Muscle of leg (tissue), 11 donors: ENCODE data around the gene NELFE. TPM values are rescaled to one million over a fixed set of nuclear protein-coding genes. Genes with fewer than 3 reads are reported as not detected.
"Not testable (repeated sequence)": the region's sequence is repeated elsewhere in the genome, so short reads cannot be mapped to it uniquely, and the experiment has no call there.

Experiments
- DNase-seq: peaks from one replicate; pipeline ENCODE4 v3.0.0; 2013
- H3K27ac ChIP-seq: one replicate; pipeline ENCODE4 v1.5.1; 2013; ENCODE audit warnings: mild to moderate bottlenecking, low read length, control low read depth
- H3K27me3 ChIP-seq: one replicate; pipeline ENCODE4 v1.6.1; 2013; ENCODE audit warnings: low read length; ENCODE audit not compliant: control insufficient read depth, insufficient read depth
- H3K36me3 ChIP-seq: one replicate; pipeline ENCODE4 v1.6.1; 2013; ENCODE audit warnings: low read length; ENCODE audit not compliant: control insufficient read depth, insufficient read depth
- H3K4me1 ChIP-seq: one replicate; pipeline ENCODE4 v1.6.1; 2013; ENCODE audit warnings: low read length; ENCODE audit not compliant: control insufficient read depth, insufficient read depth
- H3K4me3 ChIP-seq: one replicate; pipeline ENCODE4 v1.5.1; 2013; ENCODE audit warnings: low read length, control low read depth
- H3K9me3 ChIP-seq: replicated peaks from 2 replicates; pipeline ENCODE4 v1.6.1; 2013; ENCODE audit warnings: low read depth, low read length; ENCODE audit not compliant: control insufficient read depth
- WGBS: methylation state at CpG from one replicate; pipeline ENCODE4 v1.1.5; 2013; ENCODE audit warnings: missing lambda C conversion rate; ENCODE audit not compliant: insufficient coverage; 5-methylcytosine and 5-hydroxymethylcytosine counted together
- polyA plus RNA-seq, 8 donors: library from polyadenylated mRNA; unstranded; fragments of 120-200 nt; gene quantifications; one replicate each; pipeline versions ENCODE4 v1.2.1 to v1.2.3, GENCODE V29; 2013; ENCODE audit warnings: inconsistent platforms in 1 of 8, low replicate concordance in 1 of 8; ENCODE audit not compliant: insufficient read length in 8 of 8, insufficient read depth in 1 of 8
- total RNA-seq: library from RNA; stranded (reverse); fragments of 120-200 nt; gene quantifications from one replicate; pipeline ENCODE4 v1.2.4, GENCODE V29; 2013

The NELFE gene
- total and polyA plus RNA-seq, 9 donors = 48.9 to 72.6 (median 68.7) TPM

GRCh38 chr6:32002546-32003268 is 43.9 kb upstream of the NELFE start:
- H3K9me3 ChIP-seq, H3K4me3 ChIP-seq, H3K27ac ChIP-seq, H3K4me1 ChIP-seq, DNase-seq, H3K36me3 ChIP-seq, H3K27me3 ChIP-seq: not testable (repeated sequence)
- WGBS = no CpG with 5 or more reads among the region's 15 CpGs

- H3K36me3 ChIP-seq, H3K4me3 ChIP-seq, DNase-seq, H3K27me3 ChIP-seq, H3K4me1 ChIP-seq, H3K27ac ChIP-seq, H3K9me3 ChIP-seq: not testable (repeated sequence)
- whole genome bisulfite sequencing = 90% methylated on average over 4 of the region's 6 CpGs
Measured at GRCh38 chr6:31996385-31996784, 37.6 kb upstream of the NELFE start.

GRCh38 chr6:31994421-31994820 is 35.6 kb upstream of the NELFE start:
- no CpG with 5 or more reads among the region's 14 CpGs for WGBS
- not testable (repeated sequence) for H3K4me1 ChIP-seq

GRCh38 chr6:31989363-31989762 is 30.6 kb upstream of the NELFE start:
- H3K4me3 ChIP-seq, H3K27me3 ChIP-seq, H3K4me1 ChIP-seq, H3K36me3 ChIP-seq, H3K27ac ChIP-seq, DNase-seq, H3K9me3 ChIP-seq: not testable (repeated sequence)
- no CpG with 5 or more reads among the region's 10 CpGs for WGBS

More at GRCh38 chr6:31994421-31994820, 35.6 kb upstream of the NELFE start:
- H3K9me3 ChIP-seq, H3K36me3 ChIP-seq, DNase-seq, H3K27ac ChIP-seq, H3K27me3 ChIP-seq, H3K4me3 ChIP-seq: not testable (repeated sequence)

GRCh38 chr6:31981744-31982143 is 23.0 kb upstream of the NELFE start, which contains the start of gene C4A:
C4A (plus strand) TSS chr6:31982057; CDS start chr6:31982108, 51 bp downstream.
- not testable (repeated sequence) for H3K4me3 ChIP-seq, H3K4me1 ChIP-seq, DNase-seq, H3K27ac ChIP-seq, H3K9me3 ChIP-seq, H3K27me3 ChIP-seq
- H3K36me3 ChIP-seq = peaks cover 14% of the 10 kb centered on the region
- no CpG with 5 or more reads among the region's 7 CpGs for WGBS

- not testable (repeated sequence) for DNase-seq, H3K9me3 ChIP-seq, H3K4me1 ChIP-seq, H3K4me3 ChIP-seq, H3K27me3 ChIP-seq, H3K27ac ChIP-seq
- no CpG with 5 or more reads among the region's 5 CpGs for WGBS
- H3K36me3 ChIP-seq = peaks cover 14% of the 10 kb centered on the region
Measured at GRCh38 chr6:31980998-31981397, 22.2 kb upstream of the NELFE start.

- H3K9me3 ChIP-seq, H3K27me3 ChIP-seq, H3K4me3 ChIP-seq, H3K27ac ChIP-seq, H3K4me1 ChIP-seq, DNase-seq: not testable (repeated sequence)
- H3K36me3 ChIP-seq = peaks cover 14% of the 10 kb centered on the region
- WGBS = no CpG with 5 or more reads among the region's 13 CpGs
Measured at GRCh38 chr6:31980195-31980876, 21.6 kb upstream of the NELFE start.

- WGBS = 85% methylated on average over 3 of the region's 3 CpGs
- H3K27me3 ChIP-seq = no peaks in the 10 kb centered on the region
- peaks cover 14% of the 10 kb centered on the region for H3K36me3 ChIP-seq
- no peak overlapping the region for H3K27ac ChIP-seq
- no peaks in the 10 kb centered on the region for H3K9me3 ChIP-seq
- no peak for DNase-seq
- no peaks in the 10 kb centered on the region for H3K4me1 ChIP-seq
- H3K4me3 ChIP-seq = no peak overlapping the region
Measured at GRCh38 chr6:31979238-31979898, 20.6 kb upstream of the NELFE start.

- Histone ChIP-seq H3K27ac (no peak overlapping the region), H3K27me3 (no peaks in the 10 kb centered on the region), H3K36me3 (peaks cover 14% of the 10 kb centered on the region), H3K4me1 (no peaks in the 10 kb centered on the region), H3K4me3 (no peak overlapping the region), H3K9me3 (no peaks in the 10 kb centered on the region)
- DNase-seq = no peak
- 90% methylated on average over 2 of the region's 5 CpGs for WGBS
Measured at GRCh38 chr6:31978831-31979230, 20.1 kb upstream of the NELFE start.

- no peak overlapping the region for H3K27ac ChIP-seq
- H3K27me3 ChIP-seq = no peaks in the 10 kb centered on the region
- H3K9me3 ChIP-seq = no peaks in the 10 kb centered on the region
- WGBS = 91% methylated on average over 6 of the region's 12 CpGs
- H3K36me3 ChIP-seq = peaks cover 14% of the 10 kb centered on the region
- no peak overlapping the region for H3K4me3 ChIP-seq
- no peak for DNase-seq
- H3K4me1 ChIP-seq = peaks cover 3% of the 10 kb centered on the region
Measured at GRCh38 chr6:31977816-31978431, 19.2 kb upstream of the NELFE start.
